GM21723 (cell line): Measurements from ENCODE around the gene ARID3C.

Experiments used
- ATAC-seq: cut with Tn5 transposase; IDR thresholded peaks from one replicate; pipeline ENCODE4 v1.9.1; 2021; ENCODE audit warnings: mild to moderate bottlenecking, moderate library complexity; ENCODE audit not compliant: unreplicated experiment

The ARID3C gene

GRCh38 chr9:34628656-34629490 is at the start of gene ARID3C:
ARID3C (minus strand) TSS chr9:34629066; CDS start chr9:34628014, 1,052 bp downstream.
- no peak for ATAC-seq

DNA sequence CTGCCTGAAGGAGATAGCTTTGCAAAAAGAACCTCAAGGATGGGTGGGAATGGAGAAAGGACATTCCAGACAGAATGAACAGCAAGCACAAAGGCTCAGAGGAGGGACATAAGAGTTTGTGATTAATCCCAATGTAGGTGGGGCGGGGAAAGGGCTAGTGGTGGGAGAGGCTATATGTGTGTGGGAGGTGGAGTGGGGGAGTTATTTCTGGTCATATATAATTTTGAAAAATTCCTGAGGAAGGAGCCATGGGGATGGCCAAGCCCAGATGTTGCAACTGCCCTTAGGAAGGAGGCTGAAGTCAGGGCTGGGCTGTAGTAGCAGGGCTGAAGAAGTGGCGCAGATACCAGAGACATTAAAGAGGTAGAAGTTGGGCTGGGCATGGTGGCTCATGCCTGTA is 47.0 kb upstream of the ARID3C start:
- ATAC-seq, result no peak

DNA sequence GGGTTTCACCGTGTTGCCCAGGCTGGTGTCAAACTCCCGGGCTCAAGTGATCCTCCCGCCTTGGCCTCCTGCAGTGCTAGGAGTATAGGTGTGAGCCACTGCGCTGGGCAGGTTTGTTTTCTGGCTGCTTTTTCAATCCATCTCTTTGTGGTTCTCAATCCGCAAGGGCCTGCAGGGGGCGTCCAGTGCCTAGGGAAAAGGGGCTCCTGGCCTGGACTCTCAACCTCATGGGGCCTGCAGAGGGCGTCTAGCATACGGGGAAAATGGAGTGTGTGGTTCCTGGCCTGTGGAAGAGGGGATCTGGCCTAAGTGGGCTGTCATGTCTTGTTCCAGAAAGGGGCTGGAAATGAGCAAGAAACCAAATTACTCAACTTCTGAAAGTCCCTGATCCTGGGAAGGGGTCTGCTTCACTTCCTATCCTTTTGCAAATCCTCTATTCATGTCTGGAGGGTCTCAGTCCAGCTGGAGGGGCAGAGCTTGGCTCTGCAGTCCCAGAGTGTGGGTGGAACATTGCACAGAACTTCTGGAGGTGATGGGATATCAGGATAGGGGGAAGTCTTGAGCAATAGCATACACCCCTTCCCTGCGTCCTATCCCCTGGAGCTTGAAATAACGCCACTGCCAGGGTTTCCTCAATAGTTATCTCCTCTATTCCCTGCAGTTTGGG is 46.3 kb upstream of the ARID3C start:
- peak; percentile 60 for ATAC-seq

DNA sequence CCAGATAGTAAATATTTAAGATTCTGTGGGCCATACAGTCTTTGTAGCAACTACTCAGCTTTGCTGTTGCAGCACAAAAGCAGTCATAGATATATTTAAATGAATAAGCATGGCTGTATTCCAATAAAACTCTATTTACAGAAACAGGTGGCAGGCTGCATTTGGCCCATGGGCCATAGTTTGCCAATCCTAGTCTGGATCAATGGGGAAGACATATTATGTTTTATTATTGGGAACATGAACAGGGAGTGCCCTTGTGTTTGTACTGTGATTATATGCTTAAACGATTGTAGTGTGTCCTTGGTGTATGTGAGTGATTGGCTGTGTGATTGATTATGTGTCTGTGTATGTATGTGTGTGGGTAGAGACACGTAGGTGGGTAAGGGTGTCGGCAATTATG is 45.6 kb upstream of the ARID3C start:
- ATAC-seq, result no peak

DNA sequence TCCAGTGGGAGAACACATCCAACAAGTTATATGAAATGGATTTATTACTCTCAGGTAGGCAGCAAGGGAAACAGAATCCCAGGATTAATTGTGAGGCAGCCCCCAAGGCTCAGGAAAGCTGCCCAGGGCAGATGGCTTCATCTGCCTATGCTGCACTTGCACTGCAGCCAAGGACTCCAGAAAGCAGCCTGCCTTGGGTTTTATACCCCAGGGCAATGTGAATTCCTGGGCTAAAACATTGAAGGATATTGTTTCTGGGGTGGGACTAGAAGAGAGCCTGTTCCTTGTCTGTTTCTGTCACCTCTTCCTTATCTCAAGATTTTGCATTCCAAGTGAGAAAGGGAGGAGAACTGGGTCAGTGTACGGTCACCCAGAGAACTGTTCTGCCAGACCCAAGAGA is 42.4 kb upstream of the ARID3C start:
- ATAC-seq, result no peak

DNA sequence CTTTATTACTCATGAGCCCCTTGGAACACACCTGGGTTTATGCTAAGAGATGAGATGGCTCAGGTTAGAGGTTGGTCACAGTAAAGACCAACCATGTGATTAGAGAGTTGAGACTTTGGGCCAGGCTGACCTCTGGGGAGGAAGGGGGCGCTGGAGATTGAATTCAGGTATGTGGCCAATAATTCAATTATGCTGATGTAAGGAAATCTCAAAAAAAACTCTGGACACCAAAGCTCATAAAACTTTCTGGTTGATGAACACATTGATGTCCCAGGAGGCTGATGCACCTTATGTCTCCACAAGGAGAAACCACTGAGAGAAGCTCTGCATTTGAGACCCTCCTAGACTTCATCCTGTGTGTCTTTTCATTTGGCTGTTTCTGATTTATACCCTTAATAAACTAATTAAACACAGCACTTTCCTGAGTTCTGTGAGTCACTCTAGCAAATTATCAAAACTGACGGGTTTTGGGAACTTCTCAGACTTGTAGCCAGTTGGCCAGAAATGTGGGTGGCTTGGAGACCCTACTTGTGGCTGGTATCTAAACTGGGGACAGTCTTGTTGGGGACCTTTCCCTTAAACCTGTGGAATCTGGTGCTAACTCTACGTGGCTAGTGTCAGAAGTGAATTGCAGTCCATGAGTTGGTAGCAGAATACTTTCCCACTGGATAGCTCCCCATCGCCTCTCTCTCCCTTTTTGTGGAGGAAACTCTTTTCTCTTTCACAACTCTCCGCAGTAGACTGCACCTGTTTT is 41.1 kb upstream of the ARID3C start:
- no peak for ATAC-seq

- ATAC-seq, result peak; percentile 72
Observed at GRCh38 chr9:34665381-34666250, 36.8 kb upstream of the ARID3C start.

DNA sequence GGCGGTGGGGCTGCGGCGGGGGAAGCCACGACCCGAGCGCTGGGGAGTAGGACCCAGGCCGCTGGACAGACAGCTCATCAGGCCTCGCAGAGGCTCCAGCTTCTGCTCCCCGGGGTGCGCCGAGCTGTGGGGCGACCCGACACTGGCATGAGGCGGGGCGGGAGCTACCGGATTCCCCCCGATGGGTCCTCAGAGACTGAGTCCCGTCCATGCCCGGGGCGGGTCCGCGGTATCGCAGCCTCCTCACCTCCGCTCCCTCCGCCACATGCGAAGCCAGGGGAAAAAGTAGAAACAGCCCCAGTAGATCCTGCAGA is 36.2 kb upstream of the ARID3C start:
- ATAC-seq, result peak; percentile 27

GRCh38 chr9:34664281-34665066 is 35.6 kb upstream of the ARID3C start:
- peak; percentile 53 for ATAC-seq

DNA sequence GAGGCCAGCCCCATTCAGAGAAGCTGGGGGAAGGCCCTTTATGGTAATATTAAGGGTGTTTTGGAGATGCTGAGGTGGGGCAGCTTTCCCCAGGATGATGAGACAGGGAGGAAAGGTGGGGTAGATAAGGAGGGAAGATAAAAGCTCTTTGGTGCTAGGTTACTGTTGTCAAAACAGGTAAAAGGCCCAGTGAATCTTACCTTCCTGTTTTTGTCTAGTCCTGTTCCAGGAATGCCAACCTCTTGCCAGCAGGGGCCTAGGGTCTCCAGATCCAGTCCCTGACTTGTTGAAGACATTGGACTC is 34.4 kb upstream of the ARID3C start:
- no peak for ATAC-seq

DNA sequence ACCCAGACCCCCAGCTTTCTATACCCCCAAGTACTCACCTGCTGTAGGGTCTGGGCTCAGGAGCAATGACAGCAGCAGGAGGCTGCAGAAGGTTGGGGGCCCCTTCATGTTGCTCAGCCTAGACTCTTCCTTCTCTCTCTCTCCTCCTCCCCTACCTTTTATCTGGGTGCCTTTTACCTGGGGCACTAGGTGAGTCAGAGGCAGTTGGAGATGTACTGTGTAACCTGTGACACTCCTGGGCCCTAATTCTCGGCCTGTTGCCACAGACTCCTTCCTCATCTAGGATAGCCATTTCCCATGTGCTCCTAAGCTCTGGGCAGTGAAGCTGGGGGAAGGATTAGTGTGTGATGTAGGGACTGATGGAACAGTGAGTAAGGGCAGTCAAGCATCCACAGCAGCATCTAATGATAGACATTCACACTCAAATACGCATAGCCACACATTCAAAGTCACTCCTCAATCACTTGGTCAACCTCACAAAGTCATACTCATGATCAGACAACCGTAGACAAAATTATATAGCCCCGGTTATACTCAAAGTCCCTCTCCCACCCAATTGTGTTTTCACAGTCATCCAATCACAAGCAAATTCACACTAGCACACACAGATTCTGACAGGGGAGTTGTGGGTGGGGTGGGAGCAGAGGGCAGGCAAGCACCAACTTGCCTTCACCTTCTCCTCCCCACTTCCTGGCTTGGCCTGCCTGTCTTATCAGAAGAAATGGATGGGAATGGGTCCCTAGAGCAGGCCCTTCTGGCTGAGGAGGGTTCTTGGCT is 33.8 kb upstream of the ARID3C start, which contains the start of gene CCL27:
Gene CCL27 (minus strand): TSS at position 132 of the 777 bp plus-strand sequence. CDS start 24 bp downstream, at position 108.
- ATAC-seq, result no peak

DNA sequence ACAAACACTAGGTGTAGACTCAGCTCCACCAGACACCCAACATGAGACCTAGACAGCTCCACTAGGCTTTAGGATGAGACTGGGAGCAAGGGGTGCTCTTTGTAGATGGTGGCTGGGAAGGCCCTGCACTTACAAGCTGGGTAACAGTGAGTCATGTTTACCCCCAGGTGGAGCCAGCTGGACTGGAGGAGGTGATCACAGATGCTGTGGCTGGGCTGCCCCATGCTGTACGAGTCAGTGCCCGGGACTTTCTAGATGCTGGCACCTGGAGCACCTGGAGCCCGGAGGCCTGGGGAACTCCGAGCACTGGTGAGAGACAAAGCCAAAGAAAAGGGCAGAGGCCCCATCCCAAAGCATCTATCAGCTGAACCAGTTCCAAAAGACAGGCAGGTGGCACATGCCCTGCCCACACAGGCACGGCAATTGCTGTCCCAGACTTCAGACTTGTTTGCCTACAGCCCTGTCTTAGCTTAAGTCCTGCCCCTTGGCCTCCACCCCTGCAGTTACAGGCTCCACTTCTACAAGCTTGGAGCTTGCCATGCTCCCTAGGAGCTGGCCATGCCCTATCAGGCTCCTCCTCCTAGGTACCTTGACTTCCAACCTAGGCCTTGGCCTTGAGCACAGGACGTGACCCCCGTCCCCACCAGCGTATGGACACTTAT is 30.9 kb upstream of the ARID3C start:
- no peak for ATAC-seq

- no peak for ATAC-seq
Observed at GRCh38 chr9:34658461-34658860, 29.6 kb upstream of the ARID3C start.

DNA sequence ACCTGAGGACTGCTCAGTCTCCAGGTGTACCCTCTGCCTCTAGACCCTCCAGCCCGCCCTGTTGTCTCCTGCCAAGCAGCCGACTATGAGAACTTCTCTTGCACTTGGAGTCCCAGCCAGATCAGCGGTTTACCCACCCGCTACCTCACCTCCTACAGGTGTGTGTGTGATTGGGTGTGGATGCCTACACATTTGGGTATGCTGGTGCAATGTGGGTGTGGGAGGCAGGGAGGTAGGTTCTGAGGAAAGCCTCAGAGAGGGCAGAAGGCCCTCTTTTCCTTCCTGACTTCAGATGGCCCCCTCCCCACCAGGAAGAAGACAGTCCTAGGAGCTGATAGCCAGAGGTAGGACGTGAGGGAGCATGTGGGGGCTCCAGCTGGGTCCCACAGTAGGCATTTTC is 28.1 kb upstream of the ARID3C start:
- ATAC-seq, result no peak

- ATAC-seq, result no peak
Observed at GRCh38 chr9:34655394-34655793, 26.5 kb upstream of the ARID3C start.

DNA sequence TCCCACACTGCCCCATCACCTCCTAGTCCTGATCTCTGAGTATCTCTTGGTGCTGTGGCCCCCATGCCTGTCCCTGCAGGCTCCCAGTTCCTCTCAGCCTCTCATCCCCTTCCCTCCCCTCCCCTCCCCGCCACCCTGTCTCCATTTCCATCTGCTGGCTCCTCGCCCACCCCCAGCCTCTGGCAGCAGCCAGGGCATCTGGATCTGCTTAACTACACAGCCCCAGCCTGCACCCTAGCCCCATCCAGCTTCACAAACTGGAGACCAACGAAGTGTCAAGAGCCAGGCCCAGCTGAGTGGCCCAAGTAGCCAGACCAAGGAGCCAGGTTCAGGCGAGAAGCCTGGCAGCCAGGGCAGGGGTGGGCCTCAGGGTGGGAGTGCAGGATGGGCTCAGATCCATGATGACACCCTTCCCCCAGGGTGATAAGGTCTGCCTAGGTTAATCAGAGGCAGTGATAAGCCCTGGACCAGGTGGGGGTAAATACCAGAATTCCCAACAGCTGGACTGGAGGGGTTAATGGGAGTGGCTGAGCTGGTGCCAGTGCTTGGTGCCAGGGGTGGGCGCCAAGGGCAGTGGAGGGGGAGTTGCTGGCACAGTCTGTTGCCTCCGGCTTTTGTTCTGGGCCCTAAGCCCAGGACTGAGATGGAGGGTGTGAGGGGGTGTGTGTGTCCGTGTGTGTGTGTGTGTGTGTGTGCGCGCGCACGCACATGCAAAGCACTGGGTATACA is 25.6 kb upstream of the ARID3C start:
- no peak for ATAC-seq

GRCh38 chr9:34653151-34654072 is 24.5 kb upstream of the ARID3C start:
- ATAC-seq, result no peak
